Peyer's patch (tissue), 4 donors: ENCODE data around the gene ITLN2.

Experiments used
- POLR2A ChIP-seq, 2 donors: fragments of 450-650 bp; IDR thresholded peaks; one replicate each; pipeline ENCODE4 v1.5.1; 2017; ENCODE audit warnings: antibody characterized with exemption in 2 of 2, mild to moderate bottlenecking in 2 of 2, moderate library complexity in 2 of 2
- TF ChIP-seq, protein P1 (sequence below), 6 experiments: fragments of 450-650 bp in 4 of 6; fragments of 200-600 bp in 2 of 6; sonication (generic) in 1 of 6; IDR thresholded peaks; one replicate each; pipeline ENCODE4 v1.5.1; 2017 to 2019; ENCODE audit warnings: antibody characterized with exemption in 6 of 6, mild to moderate bottlenecking in 3 of 6, moderate library complexity in 1 of 6

DNA sequence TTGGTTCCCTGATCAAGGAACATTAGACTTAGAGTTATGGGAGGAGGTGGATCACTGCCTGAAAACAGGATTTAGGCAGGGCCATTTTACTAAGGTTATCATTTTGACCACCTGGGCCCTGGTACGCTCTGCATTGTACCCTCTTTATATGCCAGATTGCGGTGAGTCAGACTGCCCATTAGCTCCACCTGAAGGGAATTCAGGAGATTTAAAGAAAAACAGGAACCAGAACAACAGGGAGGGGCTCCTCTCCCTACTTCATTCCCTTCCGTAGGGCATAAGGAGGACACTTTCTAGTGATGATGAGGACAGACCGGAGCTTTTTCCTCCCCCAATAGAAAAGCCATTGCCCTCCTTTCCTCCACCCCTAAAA lies 49.0 kb downstream of the ITLN2 start:
- TF ChIP-seq, protein P1, sequence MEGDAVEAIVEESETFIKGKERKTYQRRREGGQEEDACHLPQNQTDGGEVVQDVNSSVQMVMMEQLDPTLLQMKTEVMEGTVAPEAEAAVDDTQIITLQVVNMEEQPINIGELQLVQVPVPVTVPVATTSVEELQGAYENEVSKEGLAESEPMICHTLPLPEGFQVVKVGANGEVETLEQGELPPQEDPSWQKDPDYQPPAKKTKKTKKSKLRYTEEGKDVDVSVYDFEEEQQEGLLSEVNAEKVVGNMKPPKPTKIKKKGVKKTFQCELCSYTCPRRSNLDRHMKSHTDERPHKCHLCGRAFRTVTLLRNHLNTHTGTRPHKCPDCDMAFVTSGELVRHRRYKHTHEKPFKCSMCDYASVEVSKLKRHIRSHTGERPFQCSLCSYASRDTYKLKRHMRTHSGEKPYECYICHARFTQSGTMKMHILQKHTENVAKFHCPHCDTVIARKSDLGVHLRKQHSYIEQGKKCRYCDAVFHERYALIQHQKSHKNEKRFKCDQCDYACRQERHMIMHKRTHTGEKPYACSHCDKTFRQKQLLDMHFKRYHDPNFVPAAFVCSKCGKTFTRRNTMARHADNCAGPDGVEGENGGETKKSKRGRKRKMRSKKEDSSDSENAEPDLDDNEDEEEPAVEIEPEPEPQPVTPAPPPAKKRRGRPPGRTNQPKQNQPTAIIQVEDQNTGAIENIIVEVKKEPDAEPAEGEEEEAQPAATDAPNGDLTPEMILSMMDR (IDR thresholded peaks at IDR 0.05): no peak
- no peak for TF ChIP-seq POLR2A (IDR thresholded peaks at IDR 0.05)
